Left lung (tissue), 10 donors: ENCODE data around the gene SOX6. TPM values are rescaled to one million over a fixed set of nuclear protein-coding genes. Genes with fewer than 3 reads are reported as not detected.

Experiments
- ATAC-seq: fragments of 200-7000 bp; cut with Tn5 transposase; one replicate; pipeline ENCODE4 v1.9.1; 2020; ENCODE audit warnings: moderate library complexity
- DNase-seq, 4 donors: peaks; one replicate each; pipeline ENCODE4 v3.0.0-alpha.2; 2013 to 2020
- H3K27ac ChIP-seq, 2 donors: fragments of 200-600 bp; sonication (generic) in 1 of 2; one replicate each; pipeline versions ENCODE4 v1.5.0 to v1.8.0; 2020 to 2021
- H3K27me3 ChIP-seq, 2 donors: fragments of 200-600 bp; sonication (generic) in 1 of 2; one replicate each; pipeline versions ENCODE4 v1.5.0 to v1.8.0; 2020 to 2021
- H3K36me3 ChIP-seq, 2 donors: fragments of 200-600 bp; sonication (generic) in 1 of 2; one replicate each; pipeline versions ENCODE4 v1.5.0 to v1.8.0; 2020 to 2021
- H3K4me1 ChIP-seq, 2 donors: fragments of 200-600 bp; one replicate each; pipeline ENCODE4 v1.8.0; 2021
- H3K4me3 ChIP-seq, 2 donors: fragments of 200-600 bp; sonication (generic) in 1 of 2; one replicate each; pipeline versions ENCODE4 v1.5.0 to v1.8.0; 2020 to 2021; ENCODE audit warnings: mild to moderate bottlenecking in 1 of 2
- H3K9me3 ChIP-seq, 2 donors: fragments of 200-600 bp; sonication (generic) in 1 of 2; one replicate each; pipeline versions ENCODE4 v1.5.0 to v1.8.0; 2020 to 2021
- CTCF ChIP-seq, 2 donors: fragments of 200-600 bp; sonication (generic) in 1 of 2; IDR thresholded peaks; one replicate each; pipeline versions ENCODE4 v1.5.0 to v1.8.0; 2021; ENCODE audit warnings: antibody characterized with exemption in 2 of 2
- intact Hi-C, 2 donors: fragments of 100-400 bp; cut with DNase I; formaldehyde crosslinking; loops; one replicate each; pipeline versions ENCODE4 v1.11.2 to v1.14.2; 2022
- polyA plus RNA-seq, 6 donors: library from polyadenylated mRNA; unstranded; fragments of 120-200 nt; gene quantifications; one replicate each; pipeline ENCODE4 v1.2.1, GENCODE V29; 2013; ENCODE audit not compliant: insufficient read length in 6 of 6
- total RNA-seq, 2 donors: library from RNA; stranded (reverse); fragmentation: NEBNext Ultra II Directional; extraction: Animal tissue kit (Norgen Biotek cat#: 25700); gene quantifications; one replicate each; pipeline ENCODE4 v1.2.1, GENCODE V29; 2021
- donor health status: DM: no; HTN: yes; CAD: no.
- donor health status: DM: no; HTN: no; CAD: no.

The SOX6 gene
- total and polyA plus RNA-seq, 8 donors: 4.7 to 20.5 (median 15.6) TPM

GRCh38 chr11:16185042-16185441 lies 171.3 kb downstream of the SOX6 start:
- H3K36me3 ChIP-seq: no peaks in the 10 kb centered on the region
- no peak overlapping the region for H3K27ac ChIP-seq
- H3K9me3 ChIP-seq: no peaks in the 10 kb centered on the region
- TF ChIP-seq CTCF (IDR thresholded peaks at IDR 0.05): no peak
- DNase-seq (no peak), ATAC-seq (no peak)
- H3K4me1 ChIP-seq: no peaks in the 10 kb centered on the region
- no peak overlapping the region for H3K4me3 ChIP-seq
- H3K27me3 ChIP-seq: no peaks in the 10 kb centered on the region
- intact Hi-C loops: no loop called here

- no peak overlapping the region for H3K27ac ChIP-seq
- TF ChIP-seq CTCF (IDR thresholded peaks at IDR 0.05): no peak
- ATAC-seq (peak; percentile 64), DNase-seq (no peak)
- H3K4me3 ChIP-seq: no peak overlapping the region
- H3K36me3 ChIP-seq: no peaks in the 10 kb centered on the region
- H3K4me1 ChIP-seq: no peaks in the 10 kb centered on the region
- intact Hi-C loops: no loop called here
- no peaks in the 10 kb centered on the region for H3K9me3 ChIP-seq
- no peaks in the 10 kb centered on the region for H3K27me3 ChIP-seq
These were observed 171.8 kb downstream of the SOX6 start for GRCh38 chr11:16184588-16184987.

GRCh38 chr11:16182553-16182952 lies 173.8 kb downstream of the SOX6 start:
- H3K9me3 ChIP-seq: no peaks in the 10 kb centered on the region
- H3K4me3 ChIP-seq: no peak overlapping the region
- DNase-seq: no peak
- no peak for TF ChIP-seq CTCF (IDR thresholded peaks at IDR 0.05)
- H3K27ac ChIP-seq: no peak overlapping the region
- H3K27me3 ChIP-seq: no peaks in the 10 kb centered on the region
- no peaks in the 10 kb centered on the region for H3K4me1 ChIP-seq
- no peaks in the 10 kb centered on the region for H3K36me3 ChIP-seq
- no peak for ATAC-seq
- intact Hi-C loops: no loop called here

GRCh38 chr11:16180868-16181267 lies 175.5 kb downstream of the SOX6 start:
- Histone ChIP-seq H3K27me3 (no peaks in the 10 kb centered on the region), H3K4me1 (no peaks in the 10 kb centered on the region), H3K4me3 (no peak overlapping the region), H3K9me3 (no peaks in the 10 kb centered on the region), H3K27ac (no peak overlapping the region), H3K36me3 (no peaks in the 10 kb centered on the region)
- TF ChIP-seq CTCF (IDR thresholded peaks at IDR 0.05): no peak
- ATAC-seq (no peak), DNase-seq (no peak)
- intact Hi-C loops: no loop called here

GRCh38 chr11:16179676-16180075 lies 176.7 kb downstream of the SOX6 start:
- Histone ChIP-seq H3K4me3 (no peak overlapping the region), H3K4me1 (no peaks in the 10 kb centered on the region), H3K27ac (no peak overlapping the region), H3K36me3 (no peaks in the 10 kb centered on the region), H3K27me3 (no peaks in the 10 kb centered on the region), H3K9me3 (no peaks in the 10 kb centered on the region)
- no peak for DNase-seq
- no peak for TF ChIP-seq CTCF (IDR thresholded peaks at IDR 0.05)
- ATAC-seq: no peak
- intact Hi-C loops: no loop called here
